Tibial nerve (tissue), 4 donors: Measurements from ENCODE around the gene CISD3. TPM values are rescaled to one million over a fixed set of nuclear protein-coding genes. Genes with fewer than 3 reads are reported as not detected.

Experiments used
- DNase-seq, 2 donors: peaks; one replicate each; pipeline ENCODE4 v3.0.0-alpha.2; 2019; ENCODE audit warnings: low spot score in 2 of 2
- H3K27ac ChIP-seq, 4 donors: fragments of 200-600 bp; sonication (generic) in 3 of 4; one replicate each; pipeline ENCODE4 v1.5.1; 2017 to 2019; ENCODE audit warnings: mild to moderate bottlenecking in 1 of 4
- H3K27me3 ChIP-seq, 2 donors: fragments of 200-600 bp; sonication (generic) in 1 of 2; one replicate each; pipeline versions ENCODE4 v1.5.1 to v1.6.0; 2017 to 2019
- H3K36me3 ChIP-seq, 3 donors: fragments of 200-600 bp; sonication (generic); one replicate each; pipeline ENCODE4 v1.5.1; 2018 to 2019
- H3K4me1 ChIP-seq, 4 donors: fragments of 200-600 bp; sonication (generic) in 3 of 4; one replicate each; pipeline ENCODE4 v1.5.1; 2017 to 2019
- H3K4me3 ChIP-seq, 4 donors: fragments of 200-600 bp; sonication (generic) in 3 of 4; one replicate each; pipeline ENCODE4 v1.5.1; 2017 to 2019; ENCODE audit warnings: mild to moderate bottlenecking in 1 of 4, moderate library complexity in 1 of 4
- H3K9me3 ChIP-seq, 4 donors: fragments of 200-600 bp; sonication (generic) in 3 of 4; one replicate each; pipeline ENCODE4 v1.5.1; 2017 to 2019
- CTCF ChIP-seq, 5 experiments: fragments of 200-600 bp in 3 of 5; fragments of 450-650 bp in 2 of 5; sonication (generic) in 3 of 5; IDR thresholded peaks; one replicate each; pipeline ENCODE4 v1.5.1; 2016 to 2019; ENCODE audit warnings: antibody characterized with exemption in 5 of 5, mild to moderate bottlenecking in 3 of 5, moderate library complexity in 2 of 5
- EP300 ChIP-seq, 2 donors: sonication (generic); formaldehyde crosslinking; IDR thresholded peaks; one replicate each; pipeline ENCODE4 v1.6.1; 2017; ENCODE audit warnings: antibody characterized with exemption in 2 of 2, mild to moderate bottlenecking in 1 of 2
- POLR2A ChIP-seq, 2 donors: fragments of 450-650 bp; IDR thresholded peaks; one replicate each; pipeline ENCODE4 v1.6.1; 2017; ENCODE audit warnings: antibody characterized with exemption in 2 of 2, mild to moderate bottlenecking in 2 of 2, moderate library complexity in 2 of 2
- WGBS, 2 donors: methylation state at CpG; one replicate each; pipeline ENCODE4 v1.1.5; 2018; 5-methylcytosine and 5-hydroxymethylcytosine counted together
- total RNA-seq, 4 donors: library from RNA; depleted of rRNA; stranded (reverse); fragments of >200 nt; gene quantifications; one replicate each; pipeline ENCODE4 v1.1.0, GENCODE V29; 2016

Gene CISD3
- total RNA-seq, 4 donors from 2014 or later, result 10.2 to 19.2 (median 16.5) TPM

- Histone ChIP-seq H3K4me1 (peaks cover 0 to 58% (median 24%) of the 10 kb centered on the region in 4 donors), H3K9me3 (no peaks in the 10 kb centered on the region), H3K4me3 (no peak overlapping the region), H3K36me3 (peaks cover 0 to 64% (median 3%) of the 10 kb centered on the region in 3 donors), H3K27ac (no peak overlapping the region), H3K27me3 (no peaks in the 10 kb centered on the region)
- DNase-seq, result no peak
- TF ChIP-seq POLR2A (IDR thresholded peaks at IDR 0.05) (no peak), CTCF (IDR thresholded peaks at IDR 0.05) (no peak), EP300 (IDR thresholded peaks at IDR 0.05) (no peak)
- WGBS, 2 donors, result 86 to 89% methylated on average over 14 of the region's 14 CpGs
These were observed 8.0 kb downstream of the CISD3 start for GRCh38 chr17:38738007-38738662.

GRCh38 chr17:38738686-38739085 is 8.5 kb downstream of the CISD3 start:
- no peak for DNase-seq
- Histone ChIP-seq H3K27me3 (no peaks in the 10 kb centered on the region), H3K4me3 (no peak overlapping the region), H3K9me3 (no peaks in the 10 kb centered on the region), H3K4me1 (peaks cover 0 to 58% (median 23%) of the 10 kb centered on the region in 4 donors), H3K36me3 (peaks cover 0 to 58% (median 3%) of the 10 kb centered on the region in 3 donors), H3K27ac (no peak overlapping the region)
- TF ChIP-seq EP300 (IDR thresholded peaks at IDR 0.05), result no peak
- 93 to 97% methylated on average over 16 of the region's 16 CpGs for WGBS, 2 donors

- Histone ChIP-seq H3K27me3 (no peaks in the 10 kb centered on the region), H3K36me3 (peaks cover 0 to 52% (median 3%) of the 10 kb centered on the region in 3 donors), H3K4me1 (peaks cover 0 to 58% (median 23%) of the 10 kb centered on the region in 4 donors), H3K27ac (no peak overlapping the region), H3K4me3 (no peak overlapping the region), H3K9me3 (no peaks in the 10 kb centered on the region)
- 80 to 90% methylated on average over 13 to 14 of the region's 14 CpGs for WGBS, 2 donors
- DNase-seq, result no peak
- TF ChIP-seq EP300 (IDR thresholded peaks at IDR 0.05) (no peak), POLR2A (IDR thresholded peaks at IDR 0.05) (no peak), CTCF (IDR thresholded peaks at IDR 0.05) (no peak)
These were observed 9.2 kb downstream of the CISD3 start for GRCh38 chr17:38739305-38739704.

GRCh38 chr17:38740044-38740443 is 9.9 kb downstream of the CISD3 start:
- Histone ChIP-seq H3K9me3 (no peaks in the 10 kb centered on the region), H3K27ac (no peak overlapping the region), H3K4me3 (no peak overlapping the region), H3K4me1 (peaks cover 0 to 57% (median 20%) of the 10 kb centered on the region in 4 donors), H3K36me3 (peaks cover 0 to 49% (median 3%) of the 10 kb centered on the region in 3 donors), H3K27me3 (no peaks in the 10 kb centered on the region)
- TF ChIP-seq EP300 (IDR thresholded peaks at IDR 0.05) (no peak), CTCF (IDR thresholded peaks at IDR 0.05) (no peak), POLR2A (IDR thresholded peaks at IDR 0.05) (no peak)
- no peak for DNase-seq
- WGBS, 2 donors, result 84 to 94% methylated on average over 14 to 18 of the region's 19 CpGs

GRCh38 chr17:38740806-38741205 is 10.7 kb downstream of the CISD3 start:
- H3K4me1 ChIP-seq, result peaks cover 0 to 57% (median 19%) of the 10 kb centered on the region in 4 donors
- no peaks in the 10 kb centered on the region for H3K27me3 ChIP-seq
- TF ChIP-seq POLR2A (IDR thresholded peaks at IDR 0.05), result no peak
- H3K9me3 ChIP-seq, result no peaks in the 10 kb centered on the region
- no peak for DNase-seq
- no peak overlapping the region for H3K4me3 ChIP-seq
- 65 to 72% methylated on average over 4 of the region's 4 CpGs for WGBS, 2 donors
- peak overlapping the region in 2 of 4 donors; percentile 85 to 88 for H3K27ac ChIP-seq
- H3K36me3 ChIP-seq, result peaks cover 0 to 45% (median 3%) of the 10 kb centered on the region in 3 donors

GRCh38 chr17:38741461-38741860 is 11.3 kb downstream of the CISD3 start:
- TF ChIP-seq POLR2A (IDR thresholded peaks at IDR 0.05) (no peak), CTCF (IDR thresholded peaks at IDR 0.05) (no peak), EP300 (IDR thresholded peaks at IDR 0.05) (no peak)
- H3K4me3 ChIP-seq, result no peak overlapping the region
- 64 to 75% methylated on average over 5 of the region's 5 CpGs for WGBS, 2 donors
- H3K36me3 ChIP-seq, result peaks cover 0 to 38% (median 3%) of the 10 kb centered on the region in 3 donors
- H3K9me3 ChIP-seq, result no peaks in the 10 kb centered on the region
- DNase-seq, result no peak
- H3K27me3 ChIP-seq, result no peaks in the 10 kb centered on the region
- H3K27ac ChIP-seq, result peak overlapping the region; percentile 31 to 88 (median 80)
- H3K4me1 ChIP-seq, result peaks cover 0 to 60% (median 23%) of the 10 kb centered on the region in 4 donors
